ENCODE data around the gene TPGS1.

The TPGS1 gene

GRCh38 chr19:522726-523125, 15.4 kb downstream of the TPGS1 start:
- no peak for FAIRE-seq

- no peak for FAIRE-seq
These were observed 16.9 kb downstream of the TPGS1 start for GRCh38 chr19:524062-524674.

- no peak for FAIRE-seq
These were observed 17.7 kb downstream of the TPGS1 start for GRCh38 chr19:525029-525428.

GRCh38 chr19:525857-526419, 18.6 kb downstream of the TPGS1 start:
- FAIRE-seq, result no peak

- no peak for FAIRE-seq
These were observed 23.1 kb downstream of the TPGS1 start for GRCh38 chr19:530134-531008.

GRCh38 chr19:531009-531752, 23.9 kb downstream of the TPGS1 start:
- no peak for FAIRE-seq

GRCh38 chr19:531753-532560, 24.7 kb downstream of the TPGS1 start, which contains the start of gene CDC34:
TSS of gene CDC34 (plus strand) at chr19:531760. CDS start at chr19:531932, 172 bp downstream.
- FAIRE-seq, result no peak

- FAIRE-seq, result no peak
These were observed 25.5 kb downstream of the TPGS1 start for GRCh38 chr19:532561-533363.

GRCh38 chr19:533364-534058, 26.2 kb downstream of the TPGS1 start:
- FAIRE-seq, result no peak

- FAIRE-seq, result no peak
These were observed 26.8 kb downstream of the TPGS1 start for GRCh38 chr19:534088-534487.

- FAIRE-seq, result no peak
These were observed 27.9 kb downstream of the TPGS1 start for GRCh38 chr19:535017-535835.

- no peak for FAIRE-seq
These were observed 29.0 kb downstream of the TPGS1 start for GRCh38 chr19:536031-536880.

- no peak for FAIRE-seq
These were observed 29.6 kb downstream of the TPGS1 start for GRCh38 chr19:536881-537404.

GRCh38 chr19:538641-539428, 31.5 kb downstream of the TPGS1 start:
- no peak for FAIRE-seq

GRCh38 chr19:539429-540030, 32.2 kb downstream of the TPGS1 start:
- no peak for FAIRE-seq

- FAIRE-seq, result no peak
These were observed 33.8 kb downstream of the TPGS1 start for GRCh38 chr19:540867-541637.

- FAIRE-seq, result no peak
These were observed 34.4 kb downstream of the TPGS1 start for GRCh38 chr19:541699-542098.
